OCI-LY3 (cell line): ENCODE data around the gene SLC22A3.

Source experiments
- CTCF ChIP-seq: fragments of 200-600, 300-600 bp; sonication (generic); IDR thresholded peaks from 2 replicates; pipeline ENCODE4 v1.5.1; 2014; ENCODE audit warnings: antibody characterized with exemption, low read length, low read depth
- EZH2phosphoT487 ChIP-seq: fragments of 200-600 bp; shearing (Covaris generic); IDR thresholded peaks from 2 replicates; pipeline ENCODE4 v1.6.1; 2018; ENCODE audit warnings: antibody characterized with exemption, mixed run types, low read depth

GRCh38 chr6:160430751-160431150 lies 82.6 kb downstream of the SLC22A3 start:
- no peak for TF ChIP-seq CTCF
- no peak for TF ChIP-seq EZH2phosphoT487
